CD4-positive, alpha-beta T cell treated with Interleukin-15 for 1 hour (primary cell): ENCODE results near the gene LCMT1.
A peak's percentile ranks its signal among the peaks of the same experiment; 100 is the strongest.
"Not testable (repeated sequence)": the region's sequence is repeated elsewhere in the genome, so short reads cannot be mapped to it uniquely, and the experiment has no call there.

Source experiments
- DNase-seq: peaks from one replicate; pipeline ENCODE4 v3.0.0-alpha.2; 2020

The LCMT1 gene

GRCh38 chr16:25097276-25097975 lies 14.1 kb upstream of the LCMT1 start:
- no peak for DNase-seq

DNA sequence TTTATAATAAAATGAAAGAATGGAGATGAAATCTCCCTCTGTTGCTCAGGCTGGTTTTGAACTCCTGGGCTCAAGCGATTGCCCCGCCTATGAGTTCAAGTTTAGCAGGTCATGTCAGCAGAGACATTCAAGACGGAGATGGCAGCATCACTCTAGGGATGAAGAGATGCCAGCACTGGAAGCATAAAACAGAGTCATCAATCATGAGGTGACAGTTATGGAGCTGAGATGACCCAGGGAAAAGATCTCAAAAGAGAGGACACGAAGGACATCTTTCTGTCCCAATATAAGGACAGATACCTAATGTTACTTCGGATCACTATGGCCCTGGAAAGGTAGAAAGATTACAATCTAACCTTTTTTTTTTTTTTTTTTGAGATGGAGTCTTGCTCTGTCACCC lies 11.0 kb upstream of the LCMT1 start:
- no peak for DNase-seq

- DNase-seq = peak; percentile 83
These were observed 4.7 kb upstream of the LCMT1 start for GRCh38 chr16:25106567-25107465.

DNA sequence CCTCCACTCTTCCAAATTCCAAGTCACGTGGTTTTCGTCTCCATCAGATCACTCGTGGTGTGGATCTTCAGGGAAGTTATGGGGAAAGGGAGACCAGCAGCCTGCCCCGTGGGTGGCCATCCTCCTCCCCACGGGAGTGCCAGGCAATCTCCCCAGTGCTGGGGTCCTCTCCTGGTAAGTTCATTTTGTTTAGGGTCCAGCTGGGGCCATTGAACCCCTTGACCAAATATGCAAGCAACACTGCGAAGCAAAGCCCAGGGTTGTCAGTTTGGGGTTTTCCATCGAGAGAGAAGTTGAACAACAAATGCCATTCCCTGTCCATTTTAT lies 4.1 kb upstream of the LCMT1 start:
- no peak for DNase-seq

GRCh38 chr16:25108054-25108453 lies 3.5 kb upstream of the LCMT1 start:
- peak; percentile 60 for DNase-seq

- no peak for DNase-seq
These were observed 1.9 kb upstream of the LCMT1 start for GRCh38 chr16:25109643-25110042.

GRCh38 chr16:25110387-25110947 lies 1.1 kb upstream of the LCMT1 start:
- DNase-seq = no peak

DNA sequence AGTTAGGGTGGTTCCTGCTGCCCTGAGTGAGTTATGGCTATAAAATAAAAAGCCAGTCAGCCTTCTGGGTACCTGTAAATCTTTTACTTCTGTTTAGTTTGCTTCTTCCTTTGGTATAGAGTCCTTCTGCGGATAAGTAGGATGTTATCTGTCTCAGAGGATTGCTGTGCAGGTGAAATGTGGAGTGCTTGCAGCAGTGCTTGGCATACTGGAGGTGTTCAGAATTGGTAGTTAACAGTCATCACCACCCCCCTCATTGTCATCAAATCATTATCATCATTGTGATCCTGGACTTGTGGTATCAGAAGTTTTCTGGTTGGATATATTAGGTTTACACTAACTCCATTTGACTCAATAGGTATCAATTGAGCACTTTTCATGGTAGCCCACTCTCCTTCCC lies 2.6 kb downstream of the LCMT1 start:
- no peak for DNase-seq

GRCh38 chr16:25118851-25119578 lies 7.5 kb downstream of the LCMT1 start:
- DNase-seq = no peak

DNA sequence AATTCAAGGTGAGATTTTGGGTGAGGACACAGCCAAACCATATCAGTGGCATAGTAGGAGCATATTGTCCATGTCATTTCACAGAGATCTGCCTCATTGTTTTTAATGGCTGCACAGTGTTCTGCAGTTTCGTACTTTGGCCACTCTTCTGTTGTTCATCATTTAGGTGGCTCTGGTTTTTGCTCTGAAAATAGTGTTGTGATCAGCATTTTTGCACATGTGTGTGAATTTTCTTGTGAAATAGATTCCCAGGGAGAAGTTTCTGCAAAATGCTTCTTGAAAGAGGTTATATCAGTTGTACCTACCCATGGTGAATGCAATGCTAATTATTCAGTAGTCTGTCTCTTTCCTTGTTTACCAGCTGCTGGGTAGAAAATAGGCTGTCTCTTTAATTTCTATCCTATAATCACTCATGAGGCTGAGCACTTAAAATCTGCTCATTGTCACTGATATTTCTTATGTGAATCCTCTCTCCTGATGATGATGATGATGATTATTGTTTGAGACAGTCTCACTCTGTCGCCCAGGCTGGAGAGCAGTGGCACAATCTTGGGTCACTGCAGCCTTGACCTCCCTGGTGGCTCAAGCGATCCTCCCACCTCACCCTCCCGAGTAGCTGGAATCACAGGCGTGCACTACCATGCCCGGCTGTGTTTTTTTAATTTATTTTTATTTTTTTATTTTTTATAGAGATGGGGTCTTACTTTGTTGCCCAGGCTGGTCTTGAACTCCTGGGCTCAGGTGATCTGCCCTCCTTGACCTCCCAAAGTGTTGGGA lies 10.5 kb downstream of the LCMT1 start:
- no peak for DNase-seq

DNA sequence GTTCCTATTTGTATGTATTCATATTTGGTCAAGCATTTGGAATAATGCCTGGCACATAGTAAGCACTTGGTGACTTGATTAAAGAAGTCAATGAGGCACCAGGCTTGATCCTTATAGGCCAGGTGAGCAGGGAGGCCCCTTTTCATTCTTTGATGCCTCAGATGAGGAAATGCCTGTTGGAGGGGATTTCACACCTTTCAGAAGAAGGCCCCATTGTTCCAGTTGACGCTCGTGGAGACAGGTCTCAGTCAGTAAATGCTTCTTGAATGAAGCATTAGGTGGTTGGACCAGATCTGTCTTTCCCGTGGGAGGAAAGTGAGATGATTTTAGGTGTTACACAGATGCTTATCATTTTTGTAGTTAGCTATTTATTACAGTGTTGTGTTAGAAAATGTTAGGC lies 13.0 kb downstream of the LCMT1 start:
- DNase-seq = no peak

- DNase-seq = not testable (repeated sequence)
These were observed 14.6 kb downstream of the LCMT1 start for GRCh38 chr16:25126086-25126666.

GRCh38 chr16:25126820-25127232 lies 15.3 kb downstream of the LCMT1 start:
- DNase-seq = no peak

DNA sequence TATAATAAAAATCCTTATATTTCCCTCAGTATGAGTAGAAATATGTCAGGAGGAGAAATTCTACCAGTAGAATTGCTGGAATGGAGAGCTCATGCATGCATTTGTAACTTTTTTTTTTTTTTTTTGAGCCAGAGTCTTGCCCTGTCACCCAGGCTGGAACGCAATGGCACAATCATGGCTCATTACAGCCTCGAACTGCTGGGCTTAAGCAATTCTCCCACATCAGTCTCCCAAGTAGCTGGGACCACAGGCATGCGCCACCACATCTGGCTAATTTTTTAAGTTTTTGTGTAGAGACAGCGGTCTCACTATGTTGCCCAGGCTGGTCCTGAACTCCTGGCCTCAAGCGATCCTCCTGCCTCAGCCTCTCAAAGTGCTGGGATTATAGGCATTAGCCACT lies 21.2 kb downstream of the LCMT1 start:
- not testable (repeated sequence) for DNase-seq

DNA sequence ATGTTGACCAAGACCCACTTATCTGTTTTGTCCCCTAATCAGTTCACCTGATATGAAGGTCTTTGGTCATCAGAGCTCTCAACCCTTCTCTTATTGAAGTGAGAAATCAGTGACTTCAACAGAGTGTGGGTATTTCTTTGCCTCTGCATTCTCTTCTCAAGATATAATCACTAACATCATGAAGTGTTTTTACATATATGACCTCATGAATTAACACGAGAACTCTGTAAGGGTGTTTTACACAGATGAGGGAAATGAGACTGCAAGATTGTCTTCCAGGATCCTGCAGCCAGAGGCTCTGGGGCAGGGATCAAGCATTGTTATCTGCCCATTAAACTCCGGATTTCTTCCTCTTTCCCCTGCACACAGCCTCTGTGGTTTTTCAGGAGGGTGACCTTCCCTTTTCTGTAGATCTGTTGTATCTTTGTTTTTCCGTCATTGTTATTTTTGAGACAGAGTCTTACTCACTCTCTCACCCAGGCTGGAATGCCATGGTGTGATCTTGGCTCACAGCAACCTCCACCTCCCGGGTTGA lies 22.7 kb downstream of the LCMT1 start:
- no peak for DNase-seq

GRCh38 chr16:25135254-25135878 lies 23.8 kb downstream of the LCMT1 start:
- no peak for DNase-seq

GRCh38 chr16:25138130-25138529 lies 26.6 kb downstream of the LCMT1 start:
- no peak for DNase-seq

DNA sequence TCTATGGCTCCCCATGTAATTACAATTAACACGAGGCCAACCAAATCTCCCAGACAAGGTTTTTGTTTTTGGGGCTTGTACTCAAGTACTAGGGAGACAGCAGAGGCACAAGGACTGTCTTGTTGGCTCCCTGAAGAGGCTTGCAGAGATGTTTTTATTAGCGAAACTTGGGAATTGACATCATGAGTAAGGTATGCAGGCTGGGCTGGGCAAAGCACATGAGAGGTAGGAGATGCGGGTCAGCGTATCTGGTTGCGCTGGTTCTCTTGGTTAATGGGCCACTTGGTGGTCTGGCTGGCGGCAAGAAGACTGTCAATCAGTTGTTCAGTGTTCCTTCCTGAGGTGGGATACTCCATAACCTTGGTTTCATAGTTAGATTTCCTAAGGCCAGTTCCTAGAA lies 28.9 kb downstream of the LCMT1 start:
- no peak for DNase-seq

- DNase-seq = no peak
These were observed 30.1 kb downstream of the LCMT1 start for GRCh38 chr16:25141648-25142047.

- DNase-seq = no peak
These were observed 32.4 kb downstream of the LCMT1 start for GRCh38 chr16:25143928-25144327.

DNA sequence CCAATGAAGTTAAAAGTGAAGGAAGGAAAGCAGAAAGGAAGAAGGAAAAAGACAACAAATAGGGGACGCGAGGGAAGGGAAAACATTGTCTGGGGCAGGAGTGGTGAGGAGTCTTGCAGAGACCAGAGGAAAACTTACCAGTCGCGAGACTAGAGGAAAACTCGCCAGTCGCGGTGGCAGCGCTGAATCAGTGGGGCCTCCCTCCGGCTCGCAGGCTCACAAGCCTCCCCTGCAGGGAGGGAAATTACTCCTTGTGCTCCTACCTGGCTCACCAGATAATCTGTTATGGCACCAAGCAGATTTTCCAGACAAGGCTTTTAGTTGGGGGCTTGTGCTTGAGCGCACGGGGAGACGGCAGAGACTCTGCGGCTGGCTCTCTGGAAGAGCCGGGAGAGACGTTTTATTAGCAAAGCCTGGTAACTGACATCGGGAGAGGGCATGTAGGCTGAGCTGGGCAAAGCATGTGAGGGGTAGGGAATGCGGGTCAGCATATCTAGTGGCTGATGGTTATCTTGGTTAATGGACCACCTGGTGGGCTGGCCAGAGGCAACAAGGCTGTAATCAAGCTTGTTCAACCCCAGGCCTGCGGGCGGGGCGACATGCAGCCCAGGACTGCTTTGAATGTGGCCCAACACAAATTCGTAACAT lies 37.1 kb downstream of the LCMT1 start:
- DNase-seq = no peak
